GM12878 (cell line): ENCODE results near the gene OPN5. TPM values are rescaled to one million over a fixed set of nuclear protein-coding genes. Genes with fewer than 3 reads are reported as not detected.

Source experiments
- BMI1 ChIP-seq: fragments of 450-650 bp; IDR thresholded peaks from 2 replicates; pipeline ENCODE4 v1.6.1; 2016; ENCODE audit warnings: mild to moderate bottlenecking, moderate library complexity, borderline replicate concordance
- EP300 ChIP-seq, 2 experiments: fragments of 150-350 bp in 1 of 2; IDR thresholded peaks; 2 replicates each; pipeline ENCODE4 v1.6.1; 2011 to 2012; ENCODE audit warnings: low read depth in 2 of 2, low read length in 2 of 2, borderline replicate concordance in 1 of 2, improper control_type of control experiment in 1 of 2, inconsistent platforms in 1 of 2; ENCODE audit not compliant: control insufficient read depth in 1 of 2
- FOS ChIP-seq: IDR thresholded peaks from 3 replicates; pipeline ENCODE4 v1.6.1; 2011; ENCODE audit warnings: borderline replicate concordance; ENCODE audit not compliant: insufficient read length; ENCODE audit errors: extremely low read depth
- IKZF2 ChIP-seq, 2 experiments: fragments of 450-650 bp; IDR thresholded peaks; 2 replicates each; pipeline ENCODE4 v1.6.1; 2017; ENCODE audit warnings: mild to moderate bottlenecking in 2 of 2, moderate library complexity in 2 of 2
- MYC ChIP-seq: IDR thresholded peaks from 2 replicates; pipeline ENCODE4 v1.6.1; 2011; ENCODE audit warnings: mild to moderate bottlenecking, low read length, moderate library complexity, inconsistent platforms; ENCODE audit not compliant: insufficient read depth, insufficient replicate concordance, insufficient read length, severe bottlenecking
- NBN ChIP-seq: fragments of 450-650 bp; IDR thresholded peaks from 2 replicates; pipeline ENCODE4 v1.6.1; 2016
- NRF1 ChIP-seq: conservative IDR thresholded peaks from 2 replicates; pipeline ENCODE4 v1.6.1; 2011; ENCODE audit warnings: mild to moderate bottlenecking, low read depth, low read length, improper control_type of control experiment
- RAD51 ChIP-seq: fragments of 450-650 bp; IDR thresholded peaks from 2 replicates; pipeline ENCODE4 v1.6.1; 2016; ENCODE audit warnings: moderate library complexity, mild to moderate bottlenecking, inconsistent platforms
- ZNF24 ChIP-seq: fragments of 450-650 bp; IDR thresholded peaks from 2 replicates; pipeline ENCODE4 v1.6.1; 2017; ENCODE audit warnings: antibody characterized with exemption, mild to moderate bottlenecking
- ZSCAN29 ChIP-seq: fragments of 450-650 bp; IDR thresholded peaks from 2 replicates; pipeline ENCODE4 v1.6.1; 2017; ENCODE audit warnings: mild to moderate bottlenecking, moderate library complexity
- ZZZ3 ChIP-seq: IDR thresholded peaks from 2 replicates; pipeline ENCODE4 v1.6.1; 2011; ENCODE audit warnings: low read depth; ENCODE audit not compliant: control insufficient read depth, insufficient read length
- polyA plus RNA-seq, 11 experiments: library from polyadenylated mRNA; depleted of rRNA in 4 of 11; unstranded in 6 of 11; stranded (reverse) in 5 of 11; fragments of >200 nt; fragmentation: Nextera tagmentation in 4 of 11; fragmentation: Illumina TruSeq in 1 of 11; extraction: Ambion mirVana in 4 of 11; extraction: Trizol in 1 of 11; gene quantifications; 1 replicate in 1 of 11; 2 replicates in 10 of 11; pipeline versions ENCODE4 v1.2.1 to v1.2.3, GENCODE V29; 2011 to 2016; ENCODE audit warnings: inconsistent platforms in 2 of 11, missing spikeins in 2 of 11, low read depth in 1 of 11
- total RNA-seq, 4 experiments: library from RNA; depleted of rRNA in 3 of 4; stranded (reverse); fragments of >200 nt in 3 of 4; fragmentation: Illumina TruSeq in 1 of 4; extraction: Trizol in 1 of 4; gene quantifications; 2 replicates each; pipeline versions ENCODE4 v1.2.1 to v1.2.3, GENCODE V29; 2013 to 2021
- TF ChIP-seq, protein P1 (sequence below): IDR thresholded peaks from 2 replicates; pipeline ENCODE4 v1.6.1; 2012; ENCODE audit warnings: low read length, inconsistent platforms
- TF ChIP-seq, protein P2 (sequence below): fragments of 450-650 bp; formaldehyde crosslinking; IDR thresholded peaks from 2 replicates; pipeline ENCODE4 v1.4.0; 2022; ENCODE audit warnings: mild to moderate bottlenecking, moderate library complexity
- TF ChIP-seq, protein P3 (sequence below): fragments of 450-650 bp; IDR thresholded peaks from 2 replicates; pipeline ENCODE4 v1.6.1; 2017; ENCODE audit warnings: mild to moderate bottlenecking, low read depth, inconsistent platforms; ENCODE audit not compliant: poor library complexity, severe bottlenecking
- TF ChIP-seq, protein P4 (sequence below): fragments of 450-650 bp; IDR thresholded peaks from 2 replicates; pipeline ENCODE4 v1.6.1; 2017; ENCODE audit warnings: mild to moderate bottlenecking, moderate library complexity
- TF ChIP-seq, protein P5 (sequence below): IDR thresholded peaks from 2 replicates; pipeline ENCODE4 v1.6.1; 2011; ENCODE audit warnings: low read depth, mild to moderate bottlenecking, low read length, moderate library complexity, borderline replicate concordance; ENCODE audit errors: extremely low read depth
- TF ChIP-seq, protein P6 (sequence below): IDR thresholded peaks from 2 replicates; pipeline ENCODE4 v1.6.1; 2011; ENCODE audit warnings: borderline replicate concordance, low read depth, mild to moderate bottlenecking, moderate library complexity, mixed read lengths, low read length; ENCODE audit not compliant: insufficient read depth; ENCODE audit errors: extremely low read length

The OPN5 gene
- total and polyA plus RNA-seq, 10 of the 15 experiments (the other 5 are each of a cell fraction or from before 2014, with no cell fraction given), result not detected

DNA sequence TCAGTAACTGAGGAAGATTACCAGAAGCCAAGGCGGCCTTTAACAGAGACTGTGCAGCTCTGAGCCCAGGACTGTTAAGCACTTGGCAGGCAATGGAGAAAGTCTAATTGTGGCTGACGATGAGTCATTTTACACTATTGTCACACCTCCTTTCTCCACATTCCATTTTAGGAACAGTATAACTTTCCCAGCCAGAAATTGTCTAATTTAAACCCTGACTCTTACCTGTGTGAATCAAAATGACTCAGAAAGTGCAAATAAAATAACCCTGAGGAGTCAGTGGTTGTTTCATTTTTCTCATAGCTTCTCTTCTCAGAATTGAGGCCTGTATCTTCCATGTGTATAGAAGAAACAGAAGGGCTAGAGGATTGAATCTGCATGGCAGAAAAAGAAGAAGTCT lies 40.0 kb upstream of the OPN5 start (continued):
- TF ChIP-seq, protein P1, sequence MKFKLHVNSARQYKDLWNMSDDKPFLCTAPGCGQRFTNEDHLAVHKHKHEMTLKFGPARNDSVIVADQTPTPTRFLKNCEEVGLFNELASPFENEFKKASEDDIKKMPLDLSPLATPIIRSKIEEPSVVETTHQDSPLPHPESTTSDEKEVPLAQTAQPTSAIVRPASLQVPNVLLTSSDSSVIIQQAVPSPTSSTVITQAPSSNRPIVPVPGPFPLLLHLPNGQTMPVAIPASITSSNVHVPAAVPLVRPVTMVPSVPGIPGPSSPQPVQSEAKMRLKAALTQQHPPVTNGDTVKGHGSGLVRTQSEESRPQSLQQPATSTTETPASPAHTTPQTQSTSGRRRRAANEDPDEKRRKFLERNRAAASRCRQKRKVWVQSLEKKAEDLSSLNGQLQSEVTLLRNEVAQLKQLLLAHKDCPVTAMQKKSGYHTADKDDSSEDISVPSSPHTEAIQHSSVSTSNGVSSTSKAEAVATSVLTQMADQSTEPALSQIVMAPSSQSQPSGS, result peak; percentile 62; the same call in 1 of the 2 replicates
- TF ChIP-seq, protein P2, sequence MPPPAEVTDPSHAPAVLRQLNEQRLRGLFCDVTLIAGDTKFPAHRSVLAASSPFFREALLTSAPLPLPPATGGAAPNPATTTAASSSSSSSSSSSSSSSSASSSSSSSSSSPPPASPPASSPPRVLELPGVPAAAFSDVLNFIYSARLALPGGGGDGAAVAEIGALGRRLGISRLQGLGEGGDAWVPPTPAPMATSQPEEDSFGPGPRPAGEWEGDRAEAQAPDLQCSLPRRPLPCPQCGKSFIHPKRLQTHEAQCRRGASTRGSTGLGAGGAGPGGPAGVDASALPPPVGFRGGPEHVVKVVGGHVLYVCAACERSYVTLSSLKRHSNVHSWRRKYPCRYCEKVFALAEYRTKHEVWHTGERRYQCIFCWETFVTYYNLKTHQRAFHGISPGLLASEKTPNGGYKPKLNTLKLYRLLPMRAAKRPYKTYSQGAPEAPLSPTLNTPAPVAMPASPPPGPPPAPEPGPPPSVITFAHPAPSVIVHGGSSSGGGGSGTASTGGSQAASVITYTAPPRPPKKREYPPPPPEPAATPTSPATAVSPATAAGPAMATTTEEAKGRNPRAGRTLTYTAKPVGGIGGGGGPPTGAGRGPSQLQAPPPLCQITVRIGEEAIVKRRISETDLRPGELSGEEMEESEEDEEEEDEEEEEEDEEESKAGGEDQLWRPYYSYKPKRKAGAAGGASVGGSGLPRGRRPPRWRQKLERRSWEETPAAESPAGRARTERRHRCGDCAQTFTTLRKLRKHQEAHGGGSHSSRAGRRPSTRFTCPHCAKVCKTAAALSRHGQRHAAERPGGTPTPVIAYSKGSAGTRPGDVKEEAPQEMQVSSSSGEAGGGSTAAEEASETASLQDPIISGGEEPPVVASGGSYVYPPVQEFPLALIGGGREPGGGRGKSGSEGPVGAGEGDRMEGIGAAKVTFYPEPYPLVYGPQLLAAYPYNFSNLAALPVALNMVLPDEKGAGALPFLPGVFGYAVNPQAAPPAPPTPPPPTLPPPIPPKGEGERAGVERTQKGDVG (CRISPR knock-in tag), result no peak
- TF ChIP-seq ZZZ3, result no peak
- no peak for TF ChIP-seq ZNF24
- no peak for TF ChIP-seq RAD51
- peak; percentile 91 to 93 for TF ChIP-seq IKZF2 (IDR thresholded peaks at IDR 0.05)
- no peak for TF ChIP-seq NRF1
- TF ChIP-seq EP300 (IDR thresholded peaks at IDR 0.05; ENCODE audit: borderline replicate concordance in 1 of 2, control insufficient read depth in 1 of 2, low read depth in 2 of 2, low read length in 2 of 2), result peak; percentile 22 to 49; a peak in 2 of 4 replicates
- TF ChIP-seq FOS, result no peak
- TF ChIP-seq, protein P3, sequence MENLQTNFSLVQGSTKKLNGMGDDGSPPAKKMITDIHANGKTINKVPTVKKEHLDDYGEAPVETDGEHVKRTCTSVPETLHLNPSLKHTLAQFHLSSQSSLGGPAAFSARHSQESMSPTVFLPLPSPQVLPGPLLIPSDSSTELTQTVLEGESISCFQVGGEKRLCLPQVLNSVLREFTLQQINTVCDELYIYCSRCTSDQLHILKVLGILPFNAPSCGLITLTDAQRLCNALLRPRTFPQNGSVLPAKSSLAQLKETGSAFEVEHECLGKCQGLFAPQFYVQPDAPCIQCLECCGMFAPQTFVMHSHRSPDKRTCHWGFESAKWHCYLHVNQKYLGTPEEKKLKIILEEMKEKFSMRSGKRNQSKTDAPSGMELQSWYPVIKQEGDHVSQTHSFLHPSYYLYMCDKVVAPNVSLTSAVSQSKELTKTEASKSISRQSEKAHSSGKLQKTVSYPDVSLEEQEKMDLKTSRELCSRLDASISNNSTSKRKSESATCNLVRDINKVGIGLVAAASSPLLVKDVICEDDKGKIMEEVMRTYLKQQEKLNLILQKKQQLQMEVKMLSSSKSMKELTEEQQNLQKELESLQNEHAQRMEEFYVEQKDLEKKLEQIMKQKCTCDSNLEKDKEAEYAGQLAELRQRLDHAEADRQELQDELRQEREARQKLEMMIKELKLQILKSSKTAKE, result peak; percentile 66
- TF ChIP-seq MYC, result no peak
- TF ChIP-seq, protein P4, sequence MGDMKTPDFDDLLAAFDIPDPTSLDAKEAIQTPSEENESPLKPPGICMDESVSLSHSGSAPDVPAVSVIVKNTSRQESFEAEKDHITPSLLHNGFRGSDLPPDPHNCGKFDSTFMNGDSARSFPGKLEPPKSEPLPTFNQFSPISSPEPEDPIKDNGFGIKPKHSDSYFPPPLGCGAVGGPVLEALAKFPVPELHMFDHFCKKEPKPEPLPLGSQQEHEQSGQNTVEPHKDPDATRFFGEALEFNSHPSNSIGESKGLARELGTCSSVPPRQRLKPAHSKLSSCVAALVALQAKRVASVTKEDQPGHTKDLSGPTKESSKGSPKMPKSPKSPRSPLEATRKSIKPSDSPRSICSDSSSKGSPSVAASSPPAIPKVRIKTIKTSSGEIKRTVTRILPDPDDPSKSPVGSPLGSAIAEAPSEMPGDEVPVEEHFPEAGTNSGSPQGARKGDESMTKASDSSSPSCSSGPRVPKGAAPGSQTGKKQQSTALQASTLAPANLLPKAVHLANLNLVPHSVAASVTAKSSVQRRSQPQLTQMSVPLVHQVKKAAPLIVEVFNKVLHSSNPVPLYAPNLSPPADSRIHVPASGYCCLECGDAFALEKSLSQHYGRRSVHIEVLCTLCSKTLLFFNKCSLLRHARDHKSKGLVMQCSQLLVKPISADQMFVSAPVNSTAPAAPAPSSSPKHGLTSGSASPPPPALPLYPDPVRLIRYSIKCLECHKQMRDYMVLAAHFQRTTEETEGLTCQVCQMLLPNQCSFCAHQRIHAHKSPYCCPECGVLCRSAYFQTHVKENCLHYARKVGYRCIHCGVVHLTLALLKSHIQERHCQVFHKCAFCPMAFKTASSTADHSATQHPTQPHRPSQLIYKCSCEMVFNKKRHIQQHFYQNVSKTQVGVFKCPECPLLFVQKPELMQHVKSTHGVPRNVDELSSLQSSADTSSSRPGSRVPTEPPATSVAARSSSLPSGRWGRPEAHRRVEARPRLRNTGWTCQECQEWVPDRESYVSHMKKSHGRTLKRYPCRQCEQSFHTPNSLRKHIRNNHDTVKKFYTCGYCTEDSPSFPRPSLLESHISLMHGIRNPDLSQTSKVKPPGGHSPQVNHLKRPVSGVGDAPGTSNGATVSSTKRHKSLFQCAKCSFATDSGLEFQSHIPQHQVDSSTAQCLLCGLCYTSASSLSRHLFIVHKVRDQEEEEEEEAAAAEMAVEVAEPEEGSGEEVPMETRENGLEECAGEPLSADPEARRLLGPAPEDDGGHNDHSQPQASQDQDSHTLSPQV, result no peak
- TF ChIP-seq ZSCAN29, result no peak
- TF ChIP-seq BMI1, result peak; percentile 59; the same call in 1 of the 2 replicates
- no peak for TF ChIP-seq NBN
- TF ChIP-seq, protein P5, sequence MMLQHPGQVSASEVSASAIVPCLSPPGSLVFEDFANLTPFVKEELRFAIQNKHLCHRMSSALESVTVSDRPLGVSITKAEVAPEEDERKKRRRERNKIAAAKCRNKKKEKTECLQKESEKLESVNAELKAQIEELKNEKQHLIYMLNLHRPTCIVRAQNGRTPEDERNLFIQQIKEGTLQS, result no peak
- TF ChIP-seq, protein P6, sequence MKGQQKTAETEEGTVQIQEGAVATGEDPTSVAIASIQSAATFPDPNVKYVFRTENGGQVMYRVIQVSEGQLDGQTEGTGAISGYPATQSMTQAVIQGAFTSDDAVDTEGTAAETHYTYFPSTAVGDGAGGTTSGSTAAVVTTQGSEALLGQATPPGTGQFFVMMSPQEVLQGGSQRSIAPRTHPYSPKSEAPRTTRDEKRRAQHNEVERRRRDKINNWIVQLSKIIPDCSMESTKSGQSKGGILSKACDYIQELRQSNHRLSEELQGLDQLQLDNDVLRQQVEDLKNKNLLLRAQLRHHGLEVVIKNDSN, result no peak
